Vagina (tissue), 2 donors: ENCODE results near the gene ST8SIA4. TPM values are rescaled to one million over a fixed set of nuclear protein-coding genes. Genes with fewer than 3 reads are reported as not detected.

Experiments
- DNase-seq, 2 donors: peaks; one replicate each; pipeline ENCODE4 v3.0.0-alpha.2; 2017; ENCODE audit errors: extremely low spot score in 2 of 2
- H3K27ac ChIP-seq: fragments of 200-600 bp; sonication (generic); one replicate; pipeline ENCODE4 v1.5.1; 2019
- H3K27me3 ChIP-seq: fragments of 200-600 bp; sonication (generic); one replicate; pipeline ENCODE4 v1.5.1; 2019
- H3K36me3 ChIP-seq, 2 donors: fragments of 200-600 bp; sonication (generic); one replicate each; pipeline ENCODE4 v1.5.1; 2017 to 2019
- H3K4me1 ChIP-seq: fragments of 200-600 bp; sonication (generic); one replicate; pipeline ENCODE4 v1.5.1; 2019
- H3K4me3 ChIP-seq, 2 donors: fragments of 200-600 bp; sonication (generic); 1 replicate in 1 of 2; 2 replicates in 1 of 2; pipeline ENCODE4 v1.5.1; 2016 to 2019
- H3K9me3 ChIP-seq: fragments of 200-600 bp; sonication (generic); one replicate; pipeline ENCODE4 v1.5.1; 2019
- CTCF ChIP-seq, 3 experiments: fragments of 450-650 bp in 2 of 3; fragments of 200-600 bp in 1 of 3; sonication (generic) in 1 of 3; IDR thresholded peaks; one replicate each; pipeline ENCODE4 v1.5.1; 2017 to 2019; ENCODE audit warnings: antibody characterized with exemption in 3 of 3, mild to moderate bottlenecking in 2 of 3, moderate library complexity in 2 of 3
- POLR2A ChIP-seq, 2 donors: fragments of 450-650 bp; IDR thresholded peaks; one replicate each; pipeline ENCODE4 v1.6.1; 2017; ENCODE audit warnings: antibody characterized with exemption in 2 of 2, mild to moderate bottlenecking in 2 of 2, moderate library complexity in 2 of 2
- POLR2AphosphoS5 ChIP-seq, 2 donors: sonication (generic); formaldehyde crosslinking; IDR thresholded peaks; one replicate each; pipeline ENCODE4 v1.9.0; 2017; ENCODE audit warnings: antibody characterized with exemption in 2 of 2, mild to moderate bottlenecking in 2 of 2, low read depth in 1 of 2; ENCODE audit not compliant: insufficient read depth in 1 of 2
- intact Hi-C: fragments of 100-400 bp; cut with DNase I; formaldehyde crosslinking; loops from one replicate; pipeline ENCODE4 v1.15.1; 2023
- total RNA-seq: library from RNA; depleted of rRNA; stranded (reverse); fragments of >200 nt; gene quantifications from one replicate; pipeline ENCODE4 v1.2.3, GENCODE V29; 2016

ST8SIA4 gene
- total RNA-seq, 1 donor from 2014 or later: 4.2 TPM

GRCh38 chr5:100797861-100798260, 105.2 kb downstream of the ST8SIA4 start:
- H3K4me1 ChIP-seq: no peaks in the 10 kb centered on the region
- TF ChIP-seq POLR2A (IDR thresholded peaks at IDR 0.05): no peak
- TF ChIP-seq POLR2AphosphoS5 (IDR thresholded peaks at IDR 0.05; ENCODE audit: insufficient read depth in 1 of 2, low read depth in 1 of 2): no peak
- TF ChIP-seq CTCF (IDR thresholded peaks at IDR 0.05): no peak
- H3K9me3 ChIP-seq: no peaks in the 10 kb centered on the region
- H3K4me3 ChIP-seq: no peak overlapping the region
- no peak overlapping the region for H3K27ac ChIP-seq
- H3K36me3 ChIP-seq: no peaks in the 10 kb centered on the region
- H3K27me3 ChIP-seq: no peaks in the 10 kb centered on the region
- DNase-seq: no peak
- intact Hi-C loops: no loop called here

GRCh38 chr5:100796851-100797250, 106.2 kb downstream of the ST8SIA4 start:
- intact Hi-C loops: no loop called here
- no peak for DNase-seq
- Histone ChIP-seq H3K27me3 (no peaks in the 10 kb centered on the region), H3K36me3 (no peaks in the 10 kb centered on the region), H3K9me3 (no peaks in the 10 kb centered on the region), H3K4me3 (no peak overlapping the region), H3K27ac (no peak overlapping the region), H3K4me1 (no peaks in the 10 kb centered on the region)
- no peak for TF ChIP-seq POLR2AphosphoS5 (IDR thresholded peaks at IDR 0.05; ENCODE audit: insufficient read depth in 1 of 2, low read depth in 1 of 2)
- TF ChIP-seq POLR2A (IDR thresholded peaks at IDR 0.05): no peak
- no peak for TF ChIP-seq CTCF (IDR thresholded peaks at IDR 0.05)

- Histone ChIP-seq H3K27me3 (no peaks in the 10 kb centered on the region), H3K36me3 (no peaks in the 10 kb centered on the region), H3K4me1 (no peaks in the 10 kb centered on the region), H3K27ac (no peak overlapping the region), H3K9me3 (no peaks in the 10 kb centered on the region), H3K4me3 (no peak overlapping the region)
- TF ChIP-seq CTCF (IDR thresholded peaks at IDR 0.05) (no peak), POLR2A (IDR thresholded peaks at IDR 0.05) (no peak), POLR2AphosphoS5 (IDR thresholded peaks at IDR 0.05; ENCODE audit: insufficient read depth in 1 of 2, low read depth in 1 of 2) (no peak)
- DNase-seq: no peak
- intact Hi-C loops: no loop called here
Observed at GRCh38 chr5:100794844-100795243, 108.2 kb downstream of the ST8SIA4 start.

GRCh38 chr5:100794218-100794617, 108.9 kb downstream of the ST8SIA4 start:
- Histone ChIP-seq H3K27ac (no peak overlapping the region), H3K4me3 (no peak overlapping the region), H3K9me3 (no peaks in the 10 kb centered on the region), H3K36me3 (no peaks in the 10 kb centered on the region), H3K4me1 (no peaks in the 10 kb centered on the region), H3K27me3 (no peaks in the 10 kb centered on the region)
- intact Hi-C loops: no loop called here
- no peak for DNase-seq
- no peak for TF ChIP-seq CTCF (IDR thresholded peaks at IDR 0.05)
- no peak for TF ChIP-seq POLR2AphosphoS5 (IDR thresholded peaks at IDR 0.05; ENCODE audit: insufficient read depth in 1 of 2, low read depth in 1 of 2)
- TF ChIP-seq POLR2A (IDR thresholded peaks at IDR 0.05): no peak

DNA sequence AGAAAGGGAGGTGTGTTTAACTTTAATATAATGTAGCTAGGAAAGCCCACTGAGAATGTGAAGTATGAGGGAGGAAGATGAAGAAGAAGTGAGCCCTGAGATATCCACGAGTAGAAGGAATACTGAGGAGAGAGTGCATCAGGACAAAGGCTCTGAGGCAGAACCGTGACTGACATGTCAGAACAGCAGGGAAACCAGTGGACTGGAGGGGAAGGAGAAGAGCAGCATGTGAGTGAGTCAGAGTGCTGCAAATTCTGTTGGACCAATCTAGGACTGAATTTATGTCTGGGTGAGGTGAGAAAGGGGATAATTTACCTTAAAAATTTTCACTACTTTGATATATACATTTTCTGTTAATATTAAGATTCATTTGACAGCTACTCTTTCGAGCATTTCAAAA, 110.3 kb downstream of the ST8SIA4 start:
- intact Hi-C loops: no loop called here
- no peaks in the 10 kb centered on the region for H3K36me3 ChIP-seq
- no peak for DNase-seq

DNA sequence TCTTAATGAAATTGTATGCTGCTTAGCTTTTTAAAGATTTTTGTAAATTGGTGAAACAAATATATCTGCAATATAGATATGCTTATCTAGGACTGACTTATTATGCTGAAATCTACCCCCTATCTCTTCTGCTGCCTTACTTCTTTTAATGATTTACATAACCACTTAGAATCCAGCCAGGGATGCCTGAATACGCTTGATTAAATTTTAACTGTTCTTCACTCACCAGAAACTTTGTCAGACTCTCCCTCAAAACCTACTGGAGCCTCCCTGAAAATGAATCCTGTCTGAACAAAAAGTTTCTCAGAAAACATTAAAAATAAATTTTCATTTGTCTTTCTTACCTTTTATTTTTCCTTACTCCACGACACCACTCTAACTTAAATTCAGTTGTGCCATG, 111.7 kb downstream of the ST8SIA4 start:
- no peaks in the 10 kb centered on the region for H3K9me3 ChIP-seq
- no peak overlapping the region for H3K4me3 ChIP-seq
- intact Hi-C loops: no loop called here
- DNase-seq: no peak
- no peak overlapping the region for H3K27ac ChIP-seq
- H3K36me3 ChIP-seq: no peaks in the 10 kb centered on the region
- H3K4me1 ChIP-seq: no peaks in the 10 kb centered on the region
- TF ChIP-seq POLR2AphosphoS5 (IDR thresholded peaks at IDR 0.05; ENCODE audit: insufficient read depth in 1 of 2, low read depth in 1 of 2): no peak
- TF ChIP-seq CTCF (IDR thresholded peaks at IDR 0.05): no peak
- TF ChIP-seq POLR2A (IDR thresholded peaks at IDR 0.05): no peak
- no peaks in the 10 kb centered on the region for H3K27me3 ChIP-seq

More for the DNA sequence above, 110.3 kb downstream of the ST8SIA4 start:
- TF ChIP-seq POLR2A (IDR thresholded peaks at IDR 0.05): no peak
- H3K27ac ChIP-seq: no peak overlapping the region
- H3K4me1 ChIP-seq: no peaks in the 10 kb centered on the region
- H3K9me3 ChIP-seq: no peaks in the 10 kb centered on the region
- H3K4me3 ChIP-seq: no peak overlapping the region
- H3K27me3 ChIP-seq: no peaks in the 10 kb centered on the region
